Astrocyte (in vitro differentiated cells and primary cell): ENCODE data around the gene G3BP1. TPM values are rescaled to one million over a fixed set of nuclear protein-coding genes. Genes with fewer than 3 reads are reported as not detected.

Experiments used
- DNase-seq: peaks from one replicate; pipeline ENCODE4 v3.0.0-alpha.2; 2010; ENCODE audit warnings: low read depth
- FAIRE-seq: peaks from 2 replicates; lab custom pipeline; 2011; peaks lifted over from hg19 to GRCh38; lab: Jason Lieb, UNC
- H2AFZ ChIP-seq: 2 replicates; pipeline ENCODE4 v1.6.0; 2012; ENCODE audit warnings: low read depth, low read length, inconsistent platforms
- H3K27ac ChIP-seq: 2 replicates; pipeline ENCODE4 v1.5.1; 2011; ENCODE audit warnings: low read depth, low read length, inconsistent platforms
- H3K27me3 ChIP-seq: 2 replicates; pipeline ENCODE4 v1.6.0; 2011; ENCODE audit warnings: low read length, inconsistent platforms; ENCODE audit not compliant: insufficient read depth
- H3K36me3 ChIP-seq: 2 replicates; pipeline ENCODE4 v1.5.1; 2011; ENCODE audit warnings: low read length, inconsistent platforms; ENCODE audit not compliant: insufficient read depth
- H3K4me1 ChIP-seq: 2 replicates; pipeline ENCODE4 v1.5.1; 2011; ENCODE audit warnings: low read length, inconsistent platforms; ENCODE audit not compliant: insufficient read depth
- H3K4me2 ChIP-seq: 2 replicates; pipeline ENCODE4 v1.6.0; 2012; ENCODE audit warnings: low read length, inconsistent platforms
- H3K4me3 ChIP-seq: 2 replicates; pipeline ENCODE4 v1.5.1; 2011; ENCODE audit warnings: low read depth, mild to moderate bottlenecking, low read length, inconsistent platforms; ENCODE audit not compliant: insufficient read depth
- H3K79me2 ChIP-seq: 2 replicates; pipeline ENCODE4 v1.6.0; 2012; ENCODE audit warnings: mild to moderate bottlenecking, low read length, inconsistent platforms; ENCODE audit not compliant: insufficient read depth
- H3K9ac ChIP-seq: 2 replicates; pipeline ENCODE4 v1.6.0; 2012; ENCODE audit warnings: mild to moderate bottlenecking, low read length, inconsistent platforms
- H3K9me3 ChIP-seq: 2 replicates; pipeline ENCODE4 v1.5.1; 2012; ENCODE audit warnings: low read depth, mild to moderate bottlenecking, low read length, inconsistent platforms; ENCODE audit not compliant: insufficient read depth
- H4K20me1 ChIP-seq: 2 replicates; pipeline ENCODE4 v1.6.0; 2012; ENCODE audit warnings: low read length, inconsistent platforms; ENCODE audit not compliant: insufficient read depth
- H3K27ac Mint-ChIP-seq: one replicate; pipeline ENCODE4 v1.8.0; 2021; ENCODE audit warnings: mild to moderate bottlenecking, mixed read lengths; ENCODE audit not compliant: unreplicated experiment
- H3K27me3 Mint-ChIP-seq: one replicate; pipeline ENCODE4 v1.8.0; 2021; ENCODE audit warnings: low read depth, mixed read lengths; ENCODE audit not compliant: unreplicated experiment
- H3K36me3 Mint-ChIP-seq: one replicate; pipeline ENCODE4 v1.8.0; 2021; ENCODE audit warnings: low read depth, mixed read lengths; ENCODE audit not compliant: unreplicated experiment
- H3K4me1 Mint-ChIP-seq: one replicate; pipeline ENCODE4 v1.8.0; 2021; ENCODE audit warnings: low read depth, mixed read lengths; ENCODE audit not compliant: unreplicated experiment
- H3K4me3 Mint-ChIP-seq: one replicate; pipeline ENCODE4 v1.8.0; 2021; ENCODE audit warnings: mild to moderate bottlenecking, moderate library complexity, mixed read lengths; ENCODE audit not compliant: unreplicated experiment
- H3K9me3 Mint-ChIP-seq: one replicate; pipeline ENCODE4 v1.8.0; 2021; ENCODE audit warnings: mild to moderate bottlenecking, mixed read lengths; ENCODE audit not compliant: unreplicated experiment
- EZH2 ChIP-seq: IDR thresholded peaks from 2 replicates; pipeline ENCODE4 v1.6.1; 2012; ENCODE audit warnings: mild to moderate bottlenecking, low read length, inconsistent platforms; ENCODE audit not compliant: insufficient read depth
- total RNA-seq: library from RNA; stranded (reverse); gene quantifications from 2 replicates; pipeline ENCODE4 v1.2.1, GENCODE V29; 2021
- TF ChIP-seq, protein P1 (sequence below): IDR thresholded peaks from 2 replicates; pipeline ENCODE4 v1.5.1; 2011; ENCODE audit warnings: low read depth, mild to moderate bottlenecking, inconsistent platforms, low read length, moderate library complexity; ENCODE audit not compliant: insufficient read depth

Gene G3BP1
- total RNA-seq, 1 donor from 2014 or later = 246 TPM

- no peak overlapping the region for H3K27ac Mint-ChIP-seq
- Histone ChIP-seq H3K9ac (no peak overlapping the region), H3K4me2 (no peak overlapping the region), H3K79me2 (peaks cover 29% of the 10 kb centered on the region), H3K9me3 (no peaks in the 10 kb centered on the region), H3K36me3 (peaks cover 41% of the 10 kb centered on the region), H4K20me1 (peaks cover 60% of the 10 kb centered on the region), H2AFZ (no peak overlapping the region), H3K4me1 (peaks cover 7% of the 10 kb centered on the region), H3K4me3 (no peak overlapping the region), H3K27ac (no peak overlapping the region), H3K27me3 (no peaks in the 10 kb centered on the region)
- TF ChIP-seq EZH2 = no peak
- TF ChIP-seq, protein P1, sequence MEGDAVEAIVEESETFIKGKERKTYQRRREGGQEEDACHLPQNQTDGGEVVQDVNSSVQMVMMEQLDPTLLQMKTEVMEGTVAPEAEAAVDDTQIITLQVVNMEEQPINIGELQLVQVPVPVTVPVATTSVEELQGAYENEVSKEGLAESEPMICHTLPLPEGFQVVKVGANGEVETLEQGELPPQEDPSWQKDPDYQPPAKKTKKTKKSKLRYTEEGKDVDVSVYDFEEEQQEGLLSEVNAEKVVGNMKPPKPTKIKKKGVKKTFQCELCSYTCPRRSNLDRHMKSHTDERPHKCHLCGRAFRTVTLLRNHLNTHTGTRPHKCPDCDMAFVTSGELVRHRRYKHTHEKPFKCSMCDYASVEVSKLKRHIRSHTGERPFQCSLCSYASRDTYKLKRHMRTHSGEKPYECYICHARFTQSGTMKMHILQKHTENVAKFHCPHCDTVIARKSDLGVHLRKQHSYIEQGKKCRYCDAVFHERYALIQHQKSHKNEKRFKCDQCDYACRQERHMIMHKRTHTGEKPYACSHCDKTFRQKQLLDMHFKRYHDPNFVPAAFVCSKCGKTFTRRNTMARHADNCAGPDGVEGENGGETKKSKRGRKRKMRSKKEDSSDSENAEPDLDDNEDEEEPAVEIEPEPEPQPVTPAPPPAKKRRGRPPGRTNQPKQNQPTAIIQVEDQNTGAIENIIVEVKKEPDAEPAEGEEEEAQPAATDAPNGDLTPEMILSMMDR = no peak
- peak; percentile 84 for DNase-seq
- H3K36me3 Mint-ChIP-seq = peaks cover 22% of the 10 kb centered on the region
- peaks cover 17% of the 10 kb centered on the region for H3K4me1 Mint-ChIP-seq
- H3K9me3 Mint-ChIP-seq = peaks cover 2% of the 10 kb centered on the region
- H3K27me3 Mint-ChIP-seq = no peaks in the 10 kb centered on the region
- H3K4me3 Mint-ChIP-seq = no peak overlapping the region
- FAIRE-seq = no peak
Observed at GRCh38 chr5:151811593-151812321, 40.0 kb downstream of the G3BP1 start.

- no peak overlapping the region for H3K4me3 Mint-ChIP-seq
- Histone ChIP-seq H3K4me3 (no peak overlapping the region), H3K9ac (no peak overlapping the region), H3K27me3 (no peaks in the 10 kb centered on the region), H3K4me1 (peaks cover 7% of the 10 kb centered on the region), H3K27ac (no peak overlapping the region), H4K20me1 (peaks cover 51% of the 10 kb centered on the region), H3K4me2 (no peak overlapping the region), H2AFZ (no peak overlapping the region), H3K79me2 (peaks cover 19% of the 10 kb centered on the region), H3K36me3 (peaks cover 36% of the 10 kb centered on the region), H3K9me3 (no peaks in the 10 kb centered on the region)
- peaks cover 21% of the 10 kb centered on the region for H3K36me3 Mint-ChIP-seq
- TF ChIP-seq, protein P1 = no peak
- no peak for TF ChIP-seq EZH2
- FAIRE-seq (no peak), DNase-seq (peak; percentile 59)
- H3K9me3 Mint-ChIP-seq = peaks cover 2% of the 10 kb centered on the region
- no peaks in the 10 kb centered on the region for H3K27me3 Mint-ChIP-seq
- H3K27ac Mint-ChIP-seq = peak overlapping the region; percentile 15
- H3K4me1 Mint-ChIP-seq = peaks cover 17% of the 10 kb centered on the region
Observed at GRCh38 chr5:151812757-151813309, 41.1 kb downstream of the G3BP1 start.

DNA sequence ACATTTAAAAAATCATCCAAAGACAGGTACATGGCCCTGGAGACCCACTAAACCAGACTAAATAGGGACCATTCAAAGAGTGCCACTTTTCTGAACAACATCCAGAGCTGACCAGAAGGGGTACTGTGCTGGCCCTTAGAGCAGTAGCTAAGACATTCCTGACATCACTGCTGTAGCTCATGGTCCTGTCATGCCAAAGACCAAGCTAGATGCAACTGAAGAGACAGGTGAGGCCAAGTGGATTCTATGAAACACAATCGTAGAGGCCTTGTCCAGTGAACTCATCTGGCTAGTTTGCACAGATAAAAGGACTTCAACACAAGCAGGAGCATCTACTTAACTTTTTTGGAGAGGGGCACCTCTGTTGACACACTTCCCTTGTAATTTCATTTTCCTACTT is 43.3 kb downstream of the G3BP1 start:
- peaks cover 2% of the 10 kb centered on the region for H3K9me3 Mint-ChIP-seq
- H3K4me3 ChIP-seq = no peak overlapping the region
- H3K4me1 Mint-ChIP-seq = peaks cover 17% of the 10 kb centered on the region
- DNase-seq (no peak), FAIRE-seq (no peak)
- H3K27me3 ChIP-seq = no peaks in the 10 kb centered on the region
- H3K9me3 ChIP-seq = no peaks in the 10 kb centered on the region
- TF ChIP-seq, protein P1 = no peak
- no peak for TF ChIP-seq EZH2
- peaks cover 5% of the 10 kb centered on the region for H3K79me2 ChIP-seq
- H4K20me1 ChIP-seq = peaks cover 40% of the 10 kb centered on the region
- peaks cover 20% of the 10 kb centered on the region for H3K36me3 Mint-ChIP-seq
- no peak overlapping the region for H3K4me2 ChIP-seq
- H3K9ac ChIP-seq = no peak overlapping the region
- H3K36me3 ChIP-seq = peaks cover 30% of the 10 kb centered on the region
- H3K4me3 Mint-ChIP-seq = no peak overlapping the region
- H3K27me3 Mint-ChIP-seq = no peaks in the 10 kb centered on the region
- H3K27ac Mint-ChIP-seq = no peak overlapping the region
- no peak overlapping the region for H3K27ac ChIP-seq
- no peak overlapping the region for H2AFZ ChIP-seq
- H3K4me1 ChIP-seq = peaks cover 7% of the 10 kb centered on the region
